ENCODE measurements around the gene TUBA8.
"Not testable (repeated sequence)": the region's sequence is repeated elsewhere in the genome, so short reads cannot be mapped to it uniquely, and the experiment has no call there.

The TUBA8 gene

GRCh38 chr22:18172776-18173175, 62.2 kb downstream of the TUBA8 start:
- DNase-seq (ENCODE audit: low spot score) = not testable (repeated sequence)

DNA sequence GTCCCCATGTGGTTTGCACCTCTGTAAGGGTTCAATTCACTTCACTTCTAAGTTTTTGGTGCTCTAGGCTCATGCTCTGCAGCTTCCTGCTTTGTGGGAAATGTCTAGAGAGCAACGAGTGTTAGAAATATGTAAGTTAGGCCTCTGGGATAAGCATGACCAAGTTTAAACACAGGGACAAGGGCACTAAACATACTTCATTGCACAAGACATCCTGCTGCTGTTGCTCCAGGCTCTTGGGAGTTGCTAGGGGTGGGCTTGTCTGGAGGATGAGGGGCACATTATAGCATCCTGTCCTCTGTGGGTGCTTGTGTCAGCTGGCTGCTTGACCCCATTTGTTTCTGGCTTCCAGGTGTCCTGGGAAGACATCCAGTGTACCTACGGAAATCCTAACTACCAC, 62.8 kb downstream of the TUBA8 start:
- not testable (repeated sequence) for DNase-seq (ENCODE audit: low spot score)

Small RNA genes lying within 50 kb of the gene (small RNA-seq; reads per million reads assigned to genes)
- 0 reads per million in 2 experiments for gene AC016027.5

Data from SK-N-DZ (cell line).